Fibroblast of villous mesenchyme (primary cell): ENCODE data around the gene TMEM151B. TPM values are rescaled to one million over a fixed set of nuclear protein-coding genes. Genes with fewer than 3 reads are reported as not detected.

Experiments used
- DNase-seq: peaks from one replicate; pipeline ENCODE4 v3.0.0-alpha.2; 2010; ENCODE audit warnings: low read depth
- H3K4me3 ChIP-seq: 2 replicates; pipeline ENCODE4 v1.5.1; 2011; ENCODE audit warnings: low read depth, mild to moderate bottlenecking, low read length
- CTCF ChIP-seq: IDR thresholded peaks from 2 replicates; pipeline ENCODE4 v1.5.1; 2012; ENCODE audit warnings: low read depth, mild to moderate bottlenecking, low read length; ENCODE audit not compliant: insufficient read depth
- total RNA-seq: library from RNA; depleted of rRNA; stranded (reverse); fragments of >200 nt; gene quantifications from 2 replicates; pipeline ENCODE4 v1.2.3, GENCODE V29; 2012

Gene TMEM151B
- total RNA-seq, 1 donor: not detected

- no peak for TF ChIP-seq CTCF
- DNase-seq: no peak
- H3K4me3 ChIP-seq: no peak overlapping the region
These were observed 8.8 kb downstream of the TMEM151B start for GRCh38 chr6:44278774-44279697.

GRCh38 chr6:44284121-44284520 is 13.9 kb downstream of the TMEM151B start:
- no peak overlapping the region for H3K4me3 ChIP-seq
- no peak for DNase-seq

GRCh38 chr6:44284867-44285266 is 14.6 kb downstream of the TMEM151B start:
- no peak overlapping the region for H3K4me3 ChIP-seq
- DNase-seq: no peak

More at GRCh38 chr6:44284121-44284520, 13.9 kb downstream of the TMEM151B start:
- TF ChIP-seq CTCF: no peak

GRCh38 chr6:44285552-44286284 is 15.5 kb downstream of the TMEM151B start:
- TF ChIP-seq CTCF: no peak
- DNase-seq: peak; percentile 27
- no peak overlapping the region for H3K4me3 ChIP-seq

More at GRCh38 chr6:44284867-44285266, 14.6 kb downstream of the TMEM151B start:
- TF ChIP-seq CTCF: no peak

GRCh38 chr6:44286285-44286565 is 16.0 kb downstream of the TMEM151B start:
- DNase-seq: no peak
- TF ChIP-seq CTCF: no peak

GRCh38 chr6:44286747-44287146 is 16.5 kb downstream of the TMEM151B start:
- DNase-seq: no peak
- TF ChIP-seq CTCF: no peak
- H3K4me3 ChIP-seq: no peak overlapping the region

More at GRCh38 chr6:44286285-44286565, 16.0 kb downstream of the TMEM151B start:
- no peak overlapping the region for H3K4me3 ChIP-seq
